ENCODE data around the gene FGB. TPM values are rescaled to one million over a fixed set of nuclear protein-coding genes. Genes with fewer than 3 reads are reported as not detected.

Gene FGB
- polyA plus RNA-seq, 2 of the 4 experiments (the other 2 are of a cell fraction): 13.8 to 169 TPM

- no peaks in the 10 kb centered on the region for H3K4me1 ChIP-seq
- no peaks in the 10 kb centered on the region for H3K9me3 ChIP-seq
- H3K4me2 ChIP-seq: no peak overlapping the region
- WGBS (ENCODE audit: missing lambda C conversion rate): 73% methylated on average over 4 of the region's 4 CpGs
- ATAC-seq (no peak), FAIRE-seq (no peak), DNase-seq (ENCODE audit: low read depth in 1 of 2, low spot score in 1 of 2) (no peak)
- no peak for TF ChIP-seq HMGXB4 (CRISPR knock-in tag; IDR thresholded peaks at IDR 0.05; ENCODE audit: borderline replicate concordance)
- TF ChIP-seq ZSCAN20 (CRISPR knock-in tag; IDR thresholded peaks at IDR 0.05): no peak
- TF ChIP-seq FOXS1 (CRISPR knock-in tag; IDR thresholded peaks at IDR 0.05): no peak
- ChIA-PET POLR2A (no interaction called here), CTCF (no interaction called here)
- H3K4me3 ChIP-seq: no peak overlapping the region
- no peak overlapping the region for H3K27ac ChIP-seq
These were observed 35.5 kb upstream of the FGB start for GRCh38 chr4:154527308-154527707.

GRCh38 chr4:154528869-154529268 lies 33.9 kb upstream of the FGB start:
- H3K9me3 ChIP-seq: no peaks in the 10 kb centered on the region
- WGBS (ENCODE audit: missing lambda C conversion rate): 37% methylated on average over 2 of the region's 2 CpGs
- H3K4me3 ChIP-seq: no peak overlapping the region
- TF ChIP-seq HEYL (CRISPR knock-in tag; IDR thresholded peaks at IDR 0.05): no peak
- no peak for TF ChIP-seq HOXB5 (CRISPR knock-in tag; IDR thresholded peaks at IDR 0.05)
- no peak for DNase-seq (ENCODE audit: low read depth in 1 of 2, low spot score in 1 of 2)
- ChIA-PET POLR2A (no interaction called here), CTCF (interaction anchor here (1.3 to 1.7 kb wide), 2 partner anchors 90 to 98 kb away, joined by 3 to 4 read pairs; no protein-coding TSS in a partner anchor)
- no peak for FAIRE-seq
- no peak for ATAC-seq
- no peak overlapping the region for H3K4me2 ChIP-seq
- no peaks in the 10 kb centered on the region for H3K4me1 ChIP-seq
- H3K27ac ChIP-seq: no peak overlapping the region

- CTCF ChIA-PET: interaction anchor here (1.3 to 1.7 kb wide), 2 partner anchors 89 to 97 kb away, joined by 3 to 4 read pairs; no protein-coding TSS in a partner anchor
- no peak for TF ChIP-seq RAD21 (conservative IDR thresholded peaks at IDR 0.05 in 1 of 2, IDR thresholded peaks at IDR 0.05 in 1 of 2)
- no peak for TF ChIP-seq E2F6 (IDR thresholded peaks at IDR 0.05; ENCODE audit: borderline replicate concordance, low read depth)
- TF ChIP-seq HEYL (CRISPR knock-in tag; IDR thresholded peaks at IDR 0.05): no peak
- TF ChIP-seq FOSL2 (IDR thresholded peaks at IDR 0.05): no peak
- TF ChIP-seq FOSL2 (CRISPR knock-in tag; IDR thresholded peaks at IDR 0.05): no peak
- no peak for TF ChIP-seq HOXA7 (CRISPR knock-in tag; IDR thresholded peaks at IDR 0.05)
- no peak for TF ChIP-seq KDM1A (IDR thresholded peaks at IDR 0.05; ENCODE audit: low read depth)
- TF ChIP-seq EP300 (IDR thresholded peaks at IDR 0.05): no peak
- TF ChIP-seq FOXS1 (CRISPR knock-in tag; IDR thresholded peaks at IDR 0.05): no peak
- no peak for TF ChIP-seq JUNB (IDR thresholded peaks at IDR 0.05)
- no peak for TF ChIP-seq HDAC2 (IDR thresholded peaks at IDR 0.05)
- no peak for TF ChIP-seq MYC (IDR thresholded peaks at IDR 0.05; ENCODE audit: borderline replicate concordance, low read length)
- TF ChIP-seq RFX5 (IDR thresholded peaks at IDR 0.05): no peak
- TF ChIP-seq NFE2L2 (conservative IDR thresholded peaks at IDR 0.05; ENCODE audit: low read length): no peak
- TF ChIP-seq KDM5A (IDR thresholded peaks at IDR 0.05): no peak
- TF ChIP-seq HMGXB4 (CRISPR knock-in tag; IDR thresholded peaks at IDR 0.05; ENCODE audit: borderline replicate concordance): no peak
- FAIRE-seq: no peak
- WGBS (ENCODE audit: missing lambda C conversion rate): 88% methylated on average over 4 of the region's 4 CpGs
- Histone ChIP-seq H3K4me2 (no peak overlapping the region), H3K4me3 (no peak overlapping the region), H3K27ac (no peak overlapping the region), H3K9me3 (no peaks in the 10 kb centered on the region), H3K4me1 (no peaks in the 10 kb centered on the region)
- POLR2A ChIA-PET: no interaction called here
- DNase-seq (ENCODE audit: low read depth in 1 of 2, low spot score in 1 of 2): no peak
- ATAC-seq: no peak
These were observed 32.9 kb upstream of the FGB start for GRCh38 chr4:154529728-154530519.

Measured in A549 (cell line).